ENCODE measurements around the gene UVRAG.

UVRAG gene

DNA sequence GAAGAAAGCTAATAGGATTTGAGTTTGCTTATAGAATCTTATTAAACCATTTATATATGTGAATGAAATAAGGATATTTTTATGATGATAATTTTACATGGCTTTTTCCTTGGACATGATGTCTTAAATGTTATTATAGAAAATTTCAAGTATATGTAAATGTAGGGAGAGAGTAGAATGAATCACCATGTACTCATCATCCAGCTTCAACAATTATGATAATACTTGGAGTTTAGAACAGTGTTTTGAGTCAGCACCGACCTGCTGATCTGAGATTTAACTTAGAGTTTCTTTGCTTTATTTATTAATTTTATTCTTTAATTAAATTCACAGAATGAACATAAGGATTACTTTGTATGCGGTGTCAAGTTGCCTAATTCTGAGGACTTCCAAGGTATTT, 193.5 kb downstream of the UVRAG start:
- Histone ChIP-seq H3K9me3 (replicated peaks; ENCODE audit: insufficient read depth, low read length) (no peaks in the 10 kb centered on the region), H3K27ac (ENCODE audit: low read length) (no peak overlapping the region), H3K4me1 (ENCODE audit: low read length) (no peaks in the 10 kb centered on the region; the same call in 1 of the 2 replicates), H3K9ac (ENCODE audit: low read length) (no peak overlapping the region), H3K4me3 (ENCODE audit: low read length) (no peak overlapping the region), H3K36me3 (replicated peaks; ENCODE audit: insufficient read depth, low read length) (no peaks in the 10 kb centered on the region), H3K4me2 (ENCODE audit: low read depth, low read length) (no peak overlapping the region), H2AFZ (ENCODE audit: low read length) (no peak overlapping the region), H3F3A (ENCODE audit: insufficient read depth, low read length) (no peaks in the 10 kb centered on the region), H3K79me2 (ENCODE audit: low read length) (no peaks in the 10 kb centered on the region), H3K9me2 (replicated peaks; ENCODE audit: insufficient read depth, low read length) (no peaks in the 10 kb centered on the region), H3K27me3 (replicated peaks; ENCODE audit: insufficient read depth, low read length) (no peaks in the 10 kb centered on the region), H4K20me1 (ENCODE audit: insufficient read depth, low read length) (no peaks in the 10 kb centered on the region)
- TF ChIP-seq EZH2phosphoT487 (IDR thresholded peaks at IDR 0.05; ENCODE audit: low read length), result no peak
- TF ChIP-seq, protein P1, sequence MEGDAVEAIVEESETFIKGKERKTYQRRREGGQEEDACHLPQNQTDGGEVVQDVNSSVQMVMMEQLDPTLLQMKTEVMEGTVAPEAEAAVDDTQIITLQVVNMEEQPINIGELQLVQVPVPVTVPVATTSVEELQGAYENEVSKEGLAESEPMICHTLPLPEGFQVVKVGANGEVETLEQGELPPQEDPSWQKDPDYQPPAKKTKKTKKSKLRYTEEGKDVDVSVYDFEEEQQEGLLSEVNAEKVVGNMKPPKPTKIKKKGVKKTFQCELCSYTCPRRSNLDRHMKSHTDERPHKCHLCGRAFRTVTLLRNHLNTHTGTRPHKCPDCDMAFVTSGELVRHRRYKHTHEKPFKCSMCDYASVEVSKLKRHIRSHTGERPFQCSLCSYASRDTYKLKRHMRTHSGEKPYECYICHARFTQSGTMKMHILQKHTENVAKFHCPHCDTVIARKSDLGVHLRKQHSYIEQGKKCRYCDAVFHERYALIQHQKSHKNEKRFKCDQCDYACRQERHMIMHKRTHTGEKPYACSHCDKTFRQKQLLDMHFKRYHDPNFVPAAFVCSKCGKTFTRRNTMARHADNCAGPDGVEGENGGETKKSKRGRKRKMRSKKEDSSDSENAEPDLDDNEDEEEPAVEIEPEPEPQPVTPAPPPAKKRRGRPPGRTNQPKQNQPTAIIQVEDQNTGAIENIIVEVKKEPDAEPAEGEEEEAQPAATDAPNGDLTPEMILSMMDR (IDR thresholded peaks at IDR 0.05; ENCODE audit: low read length), result no peak
- TF ChIP-seq EZH2 (optimal IDR thresholded peaks at IDR 0.05; ENCODE audit: low read depth, low read length), result no peak
- DNase-seq, result no peak

DNA sequence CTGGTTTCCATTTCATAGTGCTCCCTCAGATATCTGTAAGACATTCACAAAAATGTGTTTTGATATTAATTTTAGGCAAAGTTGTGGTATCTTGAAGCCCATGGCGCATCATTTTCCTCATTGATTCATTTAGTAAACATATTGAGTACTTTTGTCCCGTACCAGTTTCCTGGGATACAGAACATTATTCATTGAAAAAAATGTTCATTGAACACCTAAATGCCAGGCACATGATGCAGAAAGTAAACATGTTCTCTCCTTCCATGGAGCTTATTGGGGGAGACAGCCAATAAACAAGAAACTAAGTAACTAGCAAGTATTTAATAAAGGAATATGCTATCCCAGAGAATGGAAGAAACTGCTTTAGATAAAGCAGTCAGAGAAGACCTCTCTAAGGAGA, 195.0 kb downstream of the UVRAG start:
- H2AFZ ChIP-seq (ENCODE audit: low read length), result no peak overlapping the region
- no peaks in the 10 kb centered on the region for H4K20me1 ChIP-seq (ENCODE audit: insufficient read depth, low read length)
- no peak overlapping the region for H3K9ac ChIP-seq (ENCODE audit: low read length)
- H3F3A ChIP-seq (ENCODE audit: insufficient read depth, low read length), result no peaks in the 10 kb centered on the region; the same call in 1 of the 2 replicates
- peaks cover 10% of the 10 kb centered on the region for H3K4me1 ChIP-seq (ENCODE audit: low read length)
- no peaks in the 10 kb centered on the region for H3K36me3 ChIP-seq (replicated peaks; ENCODE audit: insufficient read depth, low read length)
- no peak overlapping the region for H3K27ac ChIP-seq (ENCODE audit: low read length)
- TF ChIP-seq, protein P1 (IDR thresholded peaks at IDR 0.05; ENCODE audit: low read length), result no peak
- no peak for TF ChIP-seq EZH2phosphoT487 (IDR thresholded peaks at IDR 0.05; ENCODE audit: low read length)
- no peak for TF ChIP-seq EZH2 (optimal IDR thresholded peaks at IDR 0.05; ENCODE audit: low read depth, low read length)
- H3K9me3 ChIP-seq (replicated peaks; ENCODE audit: insufficient read depth, low read length), result no peaks in the 10 kb centered on the region
- no peaks in the 10 kb centered on the region for H3K27me3 ChIP-seq (replicated peaks; ENCODE audit: insufficient read depth, low read length)
- no peak overlapping the region for H3K4me3 ChIP-seq (ENCODE audit: low read length)
- DNase-seq, result no peak
- no peak overlapping the region for H3K4me2 ChIP-seq (ENCODE audit: low read depth, low read length)
- H3K79me2 ChIP-seq (ENCODE audit: low read length), result no peaks in the 10 kb centered on the region
- H3K9me2 ChIP-seq (replicated peaks; ENCODE audit: insufficient read depth, low read length), result no peaks in the 10 kb centered on the region

DNA sequence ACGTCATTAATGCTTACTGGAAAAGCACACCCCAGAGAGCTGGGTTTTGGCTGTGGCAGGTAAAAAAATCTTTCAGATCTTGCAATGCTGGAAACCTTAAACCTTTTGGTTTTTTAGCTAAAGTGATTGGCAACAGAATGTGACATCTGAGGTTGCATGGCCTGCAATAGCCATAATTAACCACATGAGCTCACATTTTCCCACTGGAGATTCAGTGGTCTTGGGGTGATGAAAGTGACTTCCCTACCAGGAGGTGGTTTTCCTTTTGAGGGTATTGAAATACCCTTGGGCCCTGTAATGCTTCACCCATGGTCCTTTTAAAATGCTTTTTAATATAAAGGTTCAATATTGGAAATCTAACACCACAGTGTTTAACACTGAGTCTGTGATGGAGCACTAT, 198.5 kb downstream of the UVRAG start:
- no peaks in the 10 kb centered on the region; the same call in 1 of the 2 replicates for H3F3A ChIP-seq (ENCODE audit: insufficient read depth, low read length)
- no peaks in the 10 kb centered on the region for H3K27me3 ChIP-seq (replicated peaks; ENCODE audit: insufficient read depth, low read length)
- H3K4me2 ChIP-seq (ENCODE audit: low read depth, low read length), result no peak overlapping the region
- TF ChIP-seq, protein P1 (IDR thresholded peaks at IDR 0.05; ENCODE audit: low read length), result no peak
- no peak for TF ChIP-seq EZH2 (optimal IDR thresholded peaks at IDR 0.05; ENCODE audit: low read depth, low read length)
- no peak for TF ChIP-seq EZH2phosphoT487 (IDR thresholded peaks at IDR 0.05; ENCODE audit: low read length)
- no peak overlapping the region for H3K9ac ChIP-seq (ENCODE audit: low read length)
- no peaks in the 10 kb centered on the region for H3K79me2 ChIP-seq (ENCODE audit: low read length)
- H3K36me3 ChIP-seq (replicated peaks; ENCODE audit: insufficient read depth, low read length), result no peaks in the 10 kb centered on the region
- no peak overlapping the region for H3K27ac ChIP-seq (ENCODE audit: low read length)
- H4K20me1 ChIP-seq (ENCODE audit: insufficient read depth, low read length), result no peaks in the 10 kb centered on the region
- peaks cover 10% of the 10 kb centered on the region for H3K4me1 ChIP-seq (ENCODE audit: low read length)
- H3K9me3 ChIP-seq (replicated peaks; ENCODE audit: insufficient read depth, low read length), result no peaks in the 10 kb centered on the region
- no peak for DNase-seq
- H3K4me3 ChIP-seq (ENCODE audit: low read length), result no peak overlapping the region
- no peaks in the 10 kb centered on the region for H3K9me2 ChIP-seq (replicated peaks; ENCODE audit: insufficient read depth, low read length)
- no peak overlapping the region for H2AFZ ChIP-seq (ENCODE audit: low read length)
